ENCODE measurements around the gene CYB5B. TPM values are rescaled to one million over a fixed set of nuclear protein-coding genes. Genes with fewer than 3 reads are reported as not detected.

CYB5B gene
- total and polyA plus RNA-seq, 2 donors (not counting 3 experiments of a cell fraction or from before 2014, with no cell fraction given), result 175 to 176 TPM

DNA sequence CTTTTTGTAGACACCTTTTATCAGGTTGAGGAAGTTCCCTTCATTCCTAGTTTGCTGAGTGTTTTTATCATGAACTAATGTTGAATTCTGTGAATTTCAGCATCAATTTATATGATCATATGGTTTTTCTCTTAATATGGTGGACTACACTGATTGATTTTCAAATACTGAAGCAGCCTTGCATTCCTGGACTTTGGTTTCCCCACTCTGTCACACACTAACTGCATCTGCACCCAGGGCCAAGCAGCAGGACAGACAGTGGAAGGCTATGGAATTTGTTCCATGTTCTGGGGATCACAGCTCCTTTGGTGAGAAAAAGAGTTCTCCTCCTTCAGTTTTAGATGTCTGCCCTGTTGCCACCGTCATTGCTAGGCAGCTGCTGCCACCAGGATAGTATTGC lies 46.4 kb upstream of the CYB5B start:
- H3K9me1 ChIP-seq (replicated peaks; ENCODE audit: control insufficient read depth, extremely low read depth, insufficient read depth, low read length), result no peaks in the 10 kb centered on the region
- H3K9me3 ChIP-seq (replicated peaks; ENCODE audit: control insufficient read depth, insufficient read depth, low read length), result no peaks in the 10 kb centered on the region
- ChIA-PET POLR2A (interaction anchor here (0.6 to 0.8 kb wide), 4 partner anchors 34 to 348 kb away, joined by 4 to 12 read pairs (median 6); partner anchors contain the start of gene NQO1), CTCF (interaction anchor here (0.6 to 1.6 kb wide), 7 partner anchors 13 to 298 kb away, joined by 3 to 16 read pairs (median 4); no protein-coding TSS in a partner anchor)
- no peaks in the 10 kb centered on the region for H3K27me3 ChIP-seq (ENCODE audit: control insufficient read depth in 2 of 2, insufficient read depth in 2 of 2, low read length in 2 of 2)
- H3K27ac ChIP-seq (ENCODE audit: insufficient read depth, low read depth, low read length), result peak overlapping the region; percentile 56
- peaks cover 4% of the 10 kb centered on the region for H4K20me1 ChIP-seq (replicated peaks; ENCODE audit: control insufficient read depth, extremely low read depth, insufficient read depth, low read length)
- intact Hi-C loops (cut with micrococcal nuclease) (no loop called here), dilution Hi-C loops (cut with MboI; ENCODE audit: extremely low pct_ligation_motif_present, low sequenced_read_pairs) (no loop called here)
- peak overlapping the region; percentile 23 for H3K4me2 ChIP-seq (ENCODE audit: insufficient read depth, low read length)
- TF ChIP-seq JUN (IDR thresholded peaks at IDR 0.05; ENCODE audit: borderline replicate concordance, insufficient read depth, insufficient read length, low read depth) (no peak), POLR2A (IDR thresholded peaks at IDR 0.05; ENCODE audit: low read depth, low read length) (no peak), MYC (IDR thresholded peaks at IDR 0.05; ENCODE audit: low read depth, low read length) (no peak)
- TF ChIP-seq, protein P1, sequence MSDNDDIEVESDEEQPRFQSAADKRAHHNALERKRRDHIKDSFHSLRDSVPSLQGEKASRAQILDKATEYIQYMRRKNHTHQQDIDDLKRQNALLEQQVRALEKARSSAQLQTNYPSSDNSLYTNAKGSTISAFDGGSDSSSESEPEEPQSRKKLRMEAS (IDR thresholded peaks at IDR 0.05; ENCODE audit: insufficient read depth, insufficient read length), result no peak
- no peak overlapping the region for H3K4me3 ChIP-seq (replicated peaks in 1 of 3; ENCODE audit: insufficient read depth in 1 of 3, low read depth in 1 of 3, low read length in 3 of 3)
- H3K4me1 ChIP-seq (ENCODE audit: control insufficient read depth, extremely low read depth, insufficient read depth, low read length), result peaks cover 24% of the 10 kb centered on the region
- DNase-seq (ENCODE audit: low read depth, low spot score), result no peak
- H2AFZ ChIP-seq (ENCODE audit: low read depth, low read length), result no peak overlapping the region
- H3K79me2 ChIP-seq (ENCODE audit: control insufficient read depth, insufficient read depth, low read length), result peaks cover 10% of the 10 kb centered on the region
- peaks cover 2 to 4% of the 10 kb centered on the region in 2 experiments for H3K36me3 ChIP-seq (ENCODE audit: control insufficient read depth in 2 of 2, extremely low read depth in 1 of 2, insufficient read depth in 2 of 2, low read length in 2 of 2)
- FAIRE-seq, result no peak
- H3K9ac ChIP-seq (replicated peaks; ENCODE audit: extremely low read depth, insufficient read depth, low read length), result no peak overlapping the region
- no TSS peak for BruUV-seq (replicated peaks)

DNA sequence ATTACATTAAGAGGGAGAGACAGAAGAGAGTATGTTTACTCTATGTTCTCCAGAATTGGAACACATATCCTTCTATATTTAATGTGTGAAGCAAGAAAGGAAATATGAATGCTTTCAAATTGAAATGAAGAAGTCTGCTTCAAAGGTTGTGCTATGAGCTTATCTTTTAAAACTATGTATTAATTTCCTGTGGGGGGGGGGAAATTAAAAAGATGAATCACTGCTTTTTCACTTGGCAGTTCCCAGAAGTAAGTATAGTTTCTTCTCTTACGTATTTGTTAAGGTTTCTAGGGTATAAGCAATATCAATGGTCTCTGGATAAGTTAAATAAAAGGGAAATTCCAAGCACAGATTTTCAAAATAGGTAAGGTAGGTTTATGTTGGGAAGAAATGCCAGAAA lies 45.7 kb upstream of the CYB5B start:
- ChIA-PET POLR2A (interaction anchor here (0.6 to 0.8 kb wide), 4 partner anchors 34 to 348 kb away, joined by 4 to 12 read pairs (median 6); partner anchors contain the start of gene NQO1), CTCF (interaction anchor here (0.6 to 1.6 kb wide), 7 partner anchors 14 to 297 kb away, joined by 3 to 16 read pairs (median 4); no protein-coding TSS in a partner anchor)
- Histone ChIP-seq H3K4me2 (ENCODE audit: insufficient read depth, low read length) (peak overlapping the region; percentile 23), H3K9me1 (replicated peaks; ENCODE audit: control insufficient read depth, extremely low read depth, insufficient read depth, low read length) (no peaks in the 10 kb centered on the region), H3K9ac (replicated peaks; ENCODE audit: extremely low read depth, insufficient read depth, low read length) (peak overlapping the region; percentile 33), H2AFZ (ENCODE audit: low read depth, low read length) (no peak overlapping the region), H3K27ac (ENCODE audit: insufficient read depth, low read depth, low read length) (peak overlapping the region; percentile 78), H3K4me3 (replicated peaks in 1 of 3; ENCODE audit: insufficient read depth in 1 of 3, low read depth in 1 of 3, low read length in 3 of 3) (no peak overlapping the region), H3K27me3 (ENCODE audit: control insufficient read depth in 2 of 2, insufficient read depth in 2 of 2, low read length in 2 of 2) (no peaks in the 10 kb centered on the region), H3K4me1 (ENCODE audit: control insufficient read depth, extremely low read depth, insufficient read depth, low read length) (peaks cover 25% of the 10 kb centered on the region), H3K9me3 (replicated peaks; ENCODE audit: control insufficient read depth, insufficient read depth, low read length) (no peaks in the 10 kb centered on the region), H3K36me3 (ENCODE audit: control insufficient read depth in 2 of 2, extremely low read depth in 1 of 2, insufficient read depth in 2 of 2, low read length in 2 of 2) (peaks cover 4 to 5% of the 10 kb centered on the region in 2 experiments), H4K20me1 (replicated peaks; ENCODE audit: control insufficient read depth, extremely low read depth, insufficient read depth, low read length) (peaks cover 4% of the 10 kb centered on the region), H3K79me2 (ENCODE audit: control insufficient read depth, insufficient read depth, low read length) (peaks cover 13% of the 10 kb centered on the region)
- dilution Hi-C loops (cut with MboI; ENCODE audit: extremely low pct_ligation_motif_present, low sequenced_read_pairs), result no loop called here
- no TSS peak for BruUV-seq (replicated peaks)
- DNase-seq (ENCODE audit: low read depth, low spot score), result peak; percentile 79
- TF ChIP-seq, protein P2, sequence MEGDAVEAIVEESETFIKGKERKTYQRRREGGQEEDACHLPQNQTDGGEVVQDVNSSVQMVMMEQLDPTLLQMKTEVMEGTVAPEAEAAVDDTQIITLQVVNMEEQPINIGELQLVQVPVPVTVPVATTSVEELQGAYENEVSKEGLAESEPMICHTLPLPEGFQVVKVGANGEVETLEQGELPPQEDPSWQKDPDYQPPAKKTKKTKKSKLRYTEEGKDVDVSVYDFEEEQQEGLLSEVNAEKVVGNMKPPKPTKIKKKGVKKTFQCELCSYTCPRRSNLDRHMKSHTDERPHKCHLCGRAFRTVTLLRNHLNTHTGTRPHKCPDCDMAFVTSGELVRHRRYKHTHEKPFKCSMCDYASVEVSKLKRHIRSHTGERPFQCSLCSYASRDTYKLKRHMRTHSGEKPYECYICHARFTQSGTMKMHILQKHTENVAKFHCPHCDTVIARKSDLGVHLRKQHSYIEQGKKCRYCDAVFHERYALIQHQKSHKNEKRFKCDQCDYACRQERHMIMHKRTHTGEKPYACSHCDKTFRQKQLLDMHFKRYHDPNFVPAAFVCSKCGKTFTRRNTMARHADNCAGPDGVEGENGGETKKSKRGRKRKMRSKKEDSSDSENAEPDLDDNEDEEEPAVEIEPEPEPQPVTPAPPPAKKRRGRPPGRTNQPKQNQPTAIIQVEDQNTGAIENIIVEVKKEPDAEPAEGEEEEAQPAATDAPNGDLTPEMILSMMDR (IDR thresholded peaks at IDR 0.05; ENCODE audit: extremely low read depth in 1 of 2, insufficient read depth in 1 of 2, low read depth in 1 of 2, low read length in 2 of 2), result no peak
- TF ChIP-seq MYC (IDR thresholded peaks at IDR 0.05; ENCODE audit: low read depth, low read length) (no peak), EZH2 (IDR thresholded peaks at IDR 0.05; ENCODE audit: borderline replicate concordance, low read depth, low read length, severe bottlenecking) (no peak), GATA2 (IDR thresholded peaks at IDR 0.05; ENCODE audit: insufficient read depth, insufficient read length, low read depth, low read length) (peak; percentile 61), POLR2AphosphoS5 (IDR thresholded peaks at IDR 0.05; ENCODE audit: insufficient read depth, low read depth, low read length) (no peak), FOS (IDR thresholded peaks at IDR 0.05; ENCODE audit: borderline replicate concordance, insufficient read depth, low read length) (peak; percentile 73), JUN (IDR thresholded peaks at IDR 0.05; ENCODE audit: borderline replicate concordance, insufficient read depth, insufficient read length, low read depth) (peak; percentile 48), POLR2A (IDR thresholded peaks at IDR 0.05; ENCODE audit: low read depth, low read length) (no peak)
- TF ChIP-seq, protein P1 (IDR thresholded peaks at IDR 0.05; ENCODE audit: insufficient read depth, insufficient read length), result no peak
- intact Hi-C loops (cut with micrococcal nuclease), result no loop called here
- no peak for FAIRE-seq

Data from endothelial cell of umbilical vein (primary cell).